Activated CD8-positive, alpha-beta T cell treated with anti-CD3 and anti-CD28 coated beads, Interleukin-2, amount 10 ng/mL, durations not matched to agents 7 days and 5 days (primary cell): Measurements from ENCODE around the gene GREB1. TPM values are rescaled to one million over a fixed set of nuclear protein-coding genes. Genes with fewer than 3 reads are reported as not detected.
A peak's percentile ranks its signal among the peaks of the same experiment; 100 is the strongest.
"Not testable (repeated sequence)": the region's sequence is repeated elsewhere in the genome, so short reads cannot be mapped to it uniquely, and the experiment has no call there.

Source experiments
- ATAC-seq: fragments of 150-1000 bp; cut with Tn5 transposase; one replicate; pipeline ENCODE4 v1.10.0; 2021; ENCODE audit warnings: moderate library complexity
- CTCF ChIA-PET: fragments of 350-600 bp; sonication (Branson Sonifier 250); formaldehyde crosslinking; loops from one replicate; lab custom pipeline; 2021; ENCODE audit warnings: antibody characterized with exemption; lab: Charles Lee
- POLR2A ChIA-PET: fragments of 350-600 bp; sonication (Branson Sonifier 250); formaldehyde crosslinking; loops from one replicate; lab custom pipeline; 2021; ENCODE audit warnings: antibody characterized with exemption; lab: Charles Lee
- DNase-seq: peaks from one replicate; pipeline ENCODE4 v3.0.0-alpha.2; 2020
- H3K27ac Mint-ChIP-seq: one replicate; pipeline ENCODE4 v1.8.0; 2021; ENCODE audit warnings: mild to moderate bottlenecking, mixed read lengths
- H3K27me3 Mint-ChIP-seq: one replicate; pipeline ENCODE4 v1.8.0; 2021; ENCODE audit warnings: low read depth, mixed read lengths
- H3K36me3 Mint-ChIP-seq: one replicate; pipeline ENCODE4 v1.8.0; 2021; ENCODE audit warnings: low read depth, mixed read lengths
- H3K4me1 Mint-ChIP-seq: one replicate; pipeline ENCODE4 v1.8.0; 2021; ENCODE audit warnings: low read depth, mixed read lengths
- H3K4me3 Mint-ChIP-seq: one replicate; pipeline ENCODE4 v1.8.0; 2021; ENCODE audit warnings: mild to moderate bottlenecking, mixed read lengths
- H3K9me3 Mint-ChIP-seq: one replicate; pipeline ENCODE4 v1.8.0; 2022; ENCODE audit warnings: mixed read lengths; ENCODE audit not compliant: insufficient read depth
- total RNA-seq, 2 experiments: library from RNA; stranded (reverse); gene quantifications; one replicate each; pipeline ENCODE4 v1.2.3, GENCODE V29; 2021

GREB1 gene
- total RNA-seq, 2 experiments from 2014 or later, result 0.42 to 0.68 TPM

DNA sequence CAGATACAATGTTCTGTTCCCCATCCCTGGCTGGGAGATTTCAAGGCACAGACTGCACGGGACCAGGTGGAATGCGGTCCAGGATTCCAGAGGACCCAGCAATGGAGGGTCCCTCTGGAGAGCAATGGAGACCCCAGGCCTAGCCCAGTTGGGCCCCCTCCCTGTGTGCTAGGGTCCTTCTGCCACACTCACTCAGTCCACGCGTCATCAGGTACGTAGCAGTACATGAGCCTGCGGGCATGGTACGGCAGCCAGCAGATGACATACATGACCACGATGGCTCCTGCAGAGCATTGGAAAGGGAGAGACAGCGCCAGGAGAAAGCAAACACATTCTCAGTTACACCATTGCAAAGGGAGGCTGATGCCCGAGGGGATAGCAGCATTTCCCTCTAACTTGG lies 126.0 kb downstream of the GREB1 start:
- ATAC-seq (no peak), DNase-seq (no peak)
- ChIA-PET CTCF (no interaction called here), POLR2A (no interaction called here)
- peaks cover 2% of the 10 kb centered on the region for H3K27me3 Mint-ChIP-seq
- H3K4me1 Mint-ChIP-seq, result no peaks in the 10 kb centered on the region
- no peaks in the 10 kb centered on the region for H3K36me3 Mint-ChIP-seq
- H3K9me3 Mint-ChIP-seq, result peaks cover 17% of the 10 kb centered on the region
- H3K27ac Mint-ChIP-seq, result no peak overlapping the region
- H3K4me3 Mint-ChIP-seq, result no peak overlapping the region

DNA sequence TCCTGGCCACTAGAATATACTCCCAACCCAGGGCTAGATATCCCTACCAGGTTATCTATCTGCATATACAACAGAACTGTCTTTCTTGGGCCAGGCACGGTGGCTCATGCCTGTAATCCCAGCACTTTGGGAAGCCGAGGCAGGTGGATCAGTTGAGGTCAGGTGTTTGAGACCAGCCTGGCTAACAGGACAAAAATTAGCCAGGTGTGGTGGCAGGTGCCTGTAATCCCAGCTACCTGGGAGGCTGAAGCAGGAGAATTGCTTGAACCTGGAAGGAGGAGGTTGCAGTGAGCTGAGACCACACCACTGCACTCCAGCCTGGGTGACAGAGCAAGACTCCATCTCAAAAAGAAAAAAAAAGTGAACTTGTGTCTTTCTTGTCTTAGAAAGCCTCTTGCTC lies 126.6 kb downstream of the GREB1 start:
- ATAC-seq, result not testable (repeated sequence)

DNA sequence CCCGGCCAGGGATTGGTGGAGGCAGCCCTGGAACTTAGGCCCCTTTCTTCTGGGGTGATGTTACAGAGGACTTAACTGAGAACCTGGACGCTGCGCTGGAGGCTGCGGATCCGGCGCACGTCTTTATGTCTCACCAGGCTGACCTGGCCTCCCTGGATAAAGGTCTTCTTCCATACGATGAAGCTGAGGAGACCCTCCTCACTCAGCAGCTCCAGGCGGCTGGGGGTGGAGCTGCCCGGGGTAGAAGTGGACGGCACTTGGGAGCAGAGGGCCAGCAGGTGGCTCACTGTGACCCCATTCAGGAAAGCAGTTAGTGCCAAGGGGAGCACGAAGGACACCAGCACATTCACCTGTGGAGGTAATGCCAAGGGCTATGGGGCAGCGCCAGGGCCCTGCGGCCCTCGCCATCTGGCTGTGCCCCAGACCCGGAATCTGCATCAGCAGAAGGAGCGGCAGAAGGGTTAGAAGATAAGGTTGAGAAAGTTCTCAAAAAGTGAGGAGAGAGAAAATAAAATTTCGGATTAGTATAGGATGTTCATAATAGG lies 128.1 kb downstream of the GREB1 start:
- peaks cover 2% of the 10 kb centered on the region for H3K27me3 Mint-ChIP-seq
- POLR2A ChIA-PET, result no interaction called here
- H3K9me3 Mint-ChIP-seq, result peaks cover 17% of the 10 kb centered on the region

More for the DNA sequence above, 126.6 kb downstream of the GREB1 start:
- H3K36me3 Mint-ChIP-seq, POLR2A ChIA-PET, H3K27me3 Mint-ChIP-seq, H3K4me3 Mint-ChIP-seq, CTCF ChIA-PET, H3K4me1 Mint-ChIP-seq, DNase-seq, H3K27ac Mint-ChIP-seq: not testable (repeated sequence)
- H3K9me3 Mint-ChIP-seq, result peaks cover 17% of the 10 kb centered on the region

DNA sequence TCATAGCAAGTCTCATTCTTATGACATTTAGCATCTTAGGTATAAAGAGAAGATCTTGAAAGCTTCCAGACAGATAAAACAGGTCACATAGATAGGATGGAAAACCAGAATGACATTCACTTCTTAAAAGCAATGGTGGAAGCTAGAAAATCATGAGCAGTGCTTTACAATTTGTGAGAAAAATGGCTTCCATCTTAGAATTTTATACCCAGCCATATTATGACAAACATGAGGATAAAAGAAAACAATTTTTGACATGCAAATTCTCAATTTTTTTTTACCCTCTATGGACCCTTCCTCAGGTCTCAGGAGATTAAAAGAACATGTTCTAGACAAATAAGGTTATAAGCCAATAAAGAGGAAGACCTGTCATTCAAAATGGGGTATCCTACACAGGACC lies 129.0 kb downstream of the GREB1 start:
- H3K27ac Mint-ChIP-seq, result no peak overlapping the region
- H3K4me3 Mint-ChIP-seq, result no peak overlapping the region
- H3K27me3 Mint-ChIP-seq, result peaks cover 2% of the 10 kb centered on the region
- no peak for DNase-seq
- ChIA-PET POLR2A (no interaction called here), CTCF (no interaction called here)
- no peaks in the 10 kb centered on the region for H3K36me3 Mint-ChIP-seq
- no peak for ATAC-seq
- H3K4me1 Mint-ChIP-seq, result no peaks in the 10 kb centered on the region
- peaks cover 17% of the 10 kb centered on the region for H3K9me3 Mint-ChIP-seq

More for the DNA sequence above, 128.1 kb downstream of the GREB1 start:
- ATAC-seq (no peak), DNase-seq (no peak)
- H3K4me1 Mint-ChIP-seq, result no peaks in the 10 kb centered on the region
- CTCF ChIA-PET, result no interaction called here
- H3K4me3 Mint-ChIP-seq, result no peak overlapping the region
- no peak overlapping the region for H3K27ac Mint-ChIP-seq
- H3K36me3 Mint-ChIP-seq, result no peaks in the 10 kb centered on the region

DNA sequence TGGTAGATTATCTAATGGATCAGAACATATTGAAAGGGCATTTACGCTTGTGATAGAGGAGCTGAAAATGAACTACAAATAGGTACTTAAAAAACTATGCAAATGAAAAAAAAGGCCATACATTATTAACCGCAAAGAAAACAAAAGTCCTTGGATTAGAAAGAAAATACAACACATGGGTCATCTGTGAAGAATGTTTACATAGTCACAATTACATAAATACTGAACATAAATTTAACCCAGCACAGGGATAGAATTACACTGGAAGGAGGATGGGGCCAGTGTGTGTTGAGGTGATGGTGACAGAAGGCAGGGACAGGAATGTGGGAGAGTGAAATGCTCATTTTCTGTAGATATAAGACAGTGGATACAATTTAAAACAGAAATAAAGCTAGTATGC lies 129.6 kb downstream of the GREB1 start:
- no peaks in the 10 kb centered on the region for H3K4me1 Mint-ChIP-seq
- no peaks in the 10 kb centered on the region for H3K36me3 Mint-ChIP-seq
- H3K9me3 Mint-ChIP-seq, result peaks cover 17% of the 10 kb centered on the region
- ChIA-PET CTCF (no interaction called here), POLR2A (no interaction called here)
- ATAC-seq (no peak), DNase-seq (no peak)
- no peak overlapping the region for H3K4me3 Mint-ChIP-seq
- H3K27ac Mint-ChIP-seq, result no peak overlapping the region
- H3K27me3 Mint-ChIP-seq, result peaks cover 3% of the 10 kb centered on the region

DNA sequence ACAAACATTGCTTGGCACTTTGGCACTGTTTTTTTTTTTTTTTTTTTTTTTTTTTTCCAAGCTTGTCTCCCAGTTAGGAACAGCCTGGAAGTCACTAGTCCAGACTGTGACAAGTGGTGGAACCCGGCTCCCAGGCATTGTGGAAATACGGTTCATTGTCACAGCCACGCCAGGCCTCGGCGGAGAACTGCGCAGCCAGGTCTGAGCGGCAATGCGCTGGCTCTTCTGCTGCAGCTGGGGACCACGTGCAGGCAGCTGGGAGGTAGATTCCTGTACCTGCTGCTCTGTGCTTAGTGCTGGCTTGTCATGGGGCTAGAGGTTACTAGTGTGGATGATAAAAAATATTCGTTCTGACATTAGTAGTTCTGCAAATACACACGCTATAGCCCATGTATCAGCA lies 131.2 kb downstream of the GREB1 start:
- H3K36me3 Mint-ChIP-seq, result no peaks in the 10 kb centered on the region
- POLR2A ChIA-PET, result no interaction called here
- no peak for DNase-seq
- CTCF ChIA-PET, result no interaction called here
- peaks cover 7% of the 10 kb centered on the region for H3K27me3 Mint-ChIP-seq
- no peaks in the 10 kb centered on the region for H3K4me1 Mint-ChIP-seq
- H3K27ac Mint-ChIP-seq, result no peak overlapping the region
- no peak for ATAC-seq
- H3K4me3 Mint-ChIP-seq, result no peak overlapping the region
- H3K9me3 Mint-ChIP-seq, result peaks cover 17% of the 10 kb centered on the region

DNA sequence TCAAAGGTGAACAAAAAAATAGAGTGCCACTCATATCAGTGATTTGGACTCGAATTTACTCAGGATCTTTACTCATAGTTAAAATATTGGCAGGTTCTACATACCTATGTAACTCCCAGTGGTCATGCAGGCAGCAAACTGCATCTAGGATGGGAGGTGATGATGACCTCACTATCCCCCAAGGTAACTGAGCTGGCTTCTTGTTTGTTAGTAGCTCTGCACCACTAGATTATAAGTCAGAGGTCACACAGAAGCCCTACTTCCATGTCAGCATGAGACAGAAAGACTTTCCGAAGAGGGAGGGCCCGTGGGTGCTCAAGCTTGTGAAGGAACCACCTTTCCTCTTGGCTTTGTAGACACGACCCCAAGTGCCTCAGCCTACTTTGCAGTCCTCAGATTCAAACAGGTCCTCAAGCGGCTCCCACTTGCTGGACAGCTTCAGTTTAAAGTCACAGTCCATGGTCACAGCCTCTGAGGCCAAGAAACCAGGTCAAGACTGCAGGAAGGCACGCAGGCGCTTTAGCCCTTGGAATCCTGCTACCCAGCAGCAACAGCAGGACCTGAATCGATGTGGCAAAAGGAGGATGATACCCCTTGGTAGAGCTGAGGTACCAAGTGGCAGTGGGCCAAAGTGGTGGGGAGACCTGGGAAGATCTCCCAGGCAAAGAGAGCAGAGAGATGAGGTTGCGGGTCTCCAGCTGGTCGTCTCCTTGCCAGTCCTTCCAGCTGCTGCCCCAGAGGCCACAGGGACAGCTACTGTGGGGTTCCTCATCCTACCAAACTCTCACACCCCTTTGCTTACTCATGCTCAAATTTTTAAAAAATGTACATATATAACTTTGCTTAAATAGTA lies 131.9 kb downstream of the GREB1 start:
- CTCF ChIA-PET, result interaction anchor here (1.0 kb wide), 1 partner anchor 15 kb away, joined by 3 read pairs; no protein-coding TSS in a partner anchor
- peaks cover 17% of the 10 kb centered on the region for H3K9me3 Mint-ChIP-seq
- H3K36me3 Mint-ChIP-seq, result no peaks in the 10 kb centered on the region
- POLR2A ChIA-PET, result no interaction called here
- no peak for ATAC-seq
- H3K27me3 Mint-ChIP-seq, result peaks cover 12% of the 10 kb centered on the region
- no peak for DNase-seq
- no peak overlapping the region for H3K27ac Mint-ChIP-seq
- H3K4me1 Mint-ChIP-seq, result no peaks in the 10 kb centered on the region
- H3K4me3 Mint-ChIP-seq, result no peak overlapping the region

DNA sequence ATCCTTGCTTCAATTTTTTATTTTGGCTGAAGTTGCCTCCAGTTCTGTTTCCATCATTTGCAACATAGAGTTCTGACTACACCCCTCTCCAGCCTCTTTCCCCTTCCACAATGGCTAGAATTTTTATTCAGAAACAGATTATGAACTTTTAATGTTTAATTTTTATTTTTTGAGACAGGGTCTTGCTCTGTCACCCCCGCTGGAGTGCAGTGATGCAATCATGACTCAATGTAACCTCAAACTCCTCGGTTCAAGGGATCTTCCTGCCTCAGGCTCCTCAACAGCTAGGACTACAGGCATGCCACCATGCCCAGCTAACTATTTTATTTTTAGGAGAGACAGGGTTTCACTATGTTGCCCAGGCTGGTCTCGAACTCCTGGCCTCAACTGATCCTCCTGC lies 133.3 kb downstream of the GREB1 start:
- DNase-seq, result no peak
- CTCF ChIA-PET, result interaction anchor here (1.0 to 1.1 kb wide), 2 partner anchors 13 to 25 kb away, joined by 3 to 4 read pairs; no protein-coding TSS in a partner anchor

DNA sequence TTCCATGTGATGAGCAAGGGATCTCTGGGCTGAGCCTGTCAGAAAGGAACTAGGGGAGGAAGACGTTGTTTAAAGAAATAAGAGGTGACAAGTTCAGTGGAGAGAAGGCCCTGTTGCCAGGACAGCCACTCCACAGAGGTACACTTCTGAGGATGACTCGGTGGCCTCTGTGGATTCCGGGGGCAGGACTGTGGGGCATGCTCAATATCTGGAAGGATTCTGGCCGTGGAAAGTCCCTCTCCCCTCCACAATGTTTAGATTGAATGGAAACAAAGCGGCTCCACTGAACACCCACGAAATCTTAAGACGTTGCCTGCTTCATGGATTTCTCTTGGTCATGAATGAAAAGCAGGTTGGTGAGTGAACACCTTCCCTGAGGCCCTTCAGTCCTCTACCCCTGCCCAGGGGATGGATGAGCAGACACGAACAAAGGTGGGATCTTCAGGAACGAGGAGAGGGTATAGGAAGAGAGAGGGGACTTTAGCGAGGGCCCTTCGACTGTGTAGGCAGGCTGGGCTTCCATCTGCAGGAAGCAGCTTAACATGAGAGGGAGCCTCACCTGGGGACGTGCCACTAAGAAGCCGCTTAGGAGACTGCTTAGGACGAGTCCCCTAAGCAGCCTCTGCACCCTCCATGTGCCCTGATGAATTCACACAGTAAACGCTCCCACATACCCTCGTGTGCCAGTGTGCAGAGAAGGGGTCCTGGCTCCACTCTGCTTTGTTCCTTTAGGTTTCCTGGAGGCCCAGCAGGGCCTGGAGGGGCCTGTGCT lies 134.2 kb downstream of the GREB1 start:
- ATAC-seq, result no peak
- no peak for DNase-seq
- no peak overlapping the region for H3K27ac Mint-ChIP-seq
- POLR2A ChIA-PET, result no interaction called here
- H3K36me3 Mint-ChIP-seq, result no peaks in the 10 kb centered on the region
- peaks cover 1% of the 10 kb centered on the region for H3K4me1 Mint-ChIP-seq
- CTCF ChIA-PET, result no interaction called here
- H3K4me3 Mint-ChIP-seq, result no peak overlapping the region
- H3K9me3 Mint-ChIP-seq, result peaks cover 6% of the 10 kb centered on the region
- H3K27me3 Mint-ChIP-seq, result peaks cover 13% of the 10 kb centered on the region

More for the DNA sequence above, 133.3 kb downstream of the GREB1 start:
- peaks cover 14% of the 10 kb centered on the region for H3K9me3 Mint-ChIP-seq
- H3K4me1 Mint-ChIP-seq, result no peaks in the 10 kb centered on the region
- no peak overlapping the region for H3K27ac Mint-ChIP-seq
- ATAC-seq, result no peak
- peaks cover 12% of the 10 kb centered on the region for H3K27me3 Mint-ChIP-seq
- POLR2A ChIA-PET, result interaction anchor here (0.6 kb wide), 1 partner anchor 942 kb away, joined by 3 read pairs; no protein-coding TSS in a partner anchor
- no peak overlapping the region for H3K4me3 Mint-ChIP-seq
- H3K36me3 Mint-ChIP-seq, result no peaks in the 10 kb centered on the region

DNA sequence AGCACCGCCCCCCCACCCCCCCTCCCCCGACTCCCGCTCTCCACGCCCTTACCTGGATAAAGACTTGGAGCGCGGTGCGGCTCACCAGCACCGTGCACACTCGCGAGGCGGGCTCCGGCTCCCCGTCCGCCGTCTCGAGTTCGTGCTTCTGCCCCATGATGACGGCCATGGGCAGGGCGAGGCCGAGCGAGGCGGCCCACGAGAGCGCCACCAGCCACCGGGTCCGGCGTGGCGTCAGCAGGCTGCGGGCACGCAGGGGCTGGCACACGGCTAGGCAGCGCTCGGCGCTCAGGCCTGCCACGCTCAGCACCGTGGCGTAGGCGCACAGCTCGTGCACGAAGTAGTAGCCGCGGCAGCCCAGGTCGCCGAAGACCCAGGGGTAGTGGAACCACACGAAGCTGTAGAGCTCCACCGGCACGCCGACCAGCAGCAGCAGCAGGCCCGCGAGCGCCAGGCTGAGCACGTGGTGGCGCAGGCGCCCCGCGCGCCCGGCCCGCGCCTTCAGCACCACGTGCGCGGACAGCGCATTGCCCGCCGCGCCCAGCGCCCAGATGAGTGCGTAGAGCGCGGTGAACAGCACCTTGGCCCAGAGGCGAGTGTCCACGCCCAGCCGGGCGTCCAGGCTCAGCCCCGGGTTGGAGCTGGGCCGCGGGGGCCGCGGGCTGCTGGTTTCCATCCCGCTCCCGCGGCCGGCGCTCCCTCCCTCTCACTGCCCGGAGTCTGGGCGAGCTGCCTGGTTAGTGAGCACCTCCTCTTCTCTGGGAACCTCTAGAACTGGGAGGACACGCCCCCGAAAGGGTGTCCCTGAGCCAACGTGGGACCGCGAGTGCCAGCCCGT lies 135.8 kb downstream of the GREB1 start, which contains the start of gene NTSR2:
Gene NTSR2, minus strand, starts transcription at position 742 of the 838 bp plus-strand sequence. Its CDS starts 66 bp downstream, at position 676.
- peak; percentile 95 for ATAC-seq
- peak; percentile 51 for DNase-seq
- Mint-ChIP-seq H3K36me3 (no peaks in the 10 kb centered on the region), H3K4me1 (peaks cover 4% of the 10 kb centered on the region), H3K27ac (no peak within 1 kb of the TSS), H3K4me3 (no peak within 1 kb of the TSS), H3K9me3 (no peaks in the 10 kb centered on the region), H3K27me3 (peaks cover 12% of the 10 kb centered on the region)
- ChIA-PET CTCF (interaction anchor here (1.5 kb wide), 1 partner anchor 23 kb away, joined by 3 read pairs; no protein-coding TSS in a partner anchor), POLR2A (no interaction called here)

DNA sequence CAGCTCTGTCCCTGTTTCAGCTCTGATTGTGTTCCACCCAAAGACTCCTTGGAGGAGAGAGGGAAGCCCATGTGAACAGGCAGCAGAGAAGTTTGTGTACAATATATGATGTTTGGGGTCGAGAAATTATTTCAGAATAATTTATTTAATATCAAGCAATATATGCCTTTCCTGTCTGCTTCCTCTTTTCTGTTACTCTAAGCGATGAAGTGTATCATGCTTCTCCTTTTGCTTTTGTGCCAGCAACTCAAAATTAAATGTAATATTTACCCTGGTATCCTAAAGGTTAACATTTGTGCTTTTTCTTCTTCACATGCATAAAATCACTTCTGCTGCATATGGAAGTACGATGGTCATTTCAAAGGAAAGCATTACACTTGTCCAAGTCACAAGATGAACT lies 138.6 kb downstream of the GREB1 start:
- Mint-ChIP-seq H3K27ac (no peak overlapping the region), H3K4me1 (peaks cover 4% of the 10 kb centered on the region), H3K36me3 (no peaks in the 10 kb centered on the region), H3K9me3 (no peaks in the 10 kb centered on the region), H3K4me3 (no peak overlapping the region), H3K27me3 (peaks cover 32% of the 10 kb centered on the region)
- no peak for DNase-seq
- ChIA-PET POLR2A (no interaction called here), CTCF (interaction anchor here (0.8 kb wide), 1 partner anchor 107 kb away, joined by 3 read pairs; no protein-coding TSS in a partner anchor)
- no peak for ATAC-seq
